GM19328 (cell line): ENCODE data around the gene PHAF1.

Experiments
- ATAC-seq: cut with Tn5 transposase; IDR thresholded peaks from one replicate; pipeline ENCODE4 v1.9.1; 2021; ENCODE audit warnings: mild to moderate bottlenecking, moderate library complexity; ENCODE audit not compliant: unreplicated experiment

PHAF1 gene

GRCh38 chr16:67177743-67178699 lies 68.3 kb downstream of the PHAF1 start:
- ATAC-seq = no peak

- no peak for ATAC-seq
Observed at GRCh38 chr16:67179421-67180080, 69.8 kb downstream of the PHAF1 start.

GRCh38 chr16:67180166-67180565 lies 70.4 kb downstream of the PHAF1 start:
- ATAC-seq = no peak

GRCh38 chr16:67181346-67181745 lies 71.6 kb downstream of the PHAF1 start:
- ATAC-seq = no peak

GRCh38 chr16:67182288-67182687 lies 72.5 kb downstream of the PHAF1 start:
- ATAC-seq = no peak

- no peak for ATAC-seq
Observed at GRCh38 chr16:67183284-67183626, 73.5 kb downstream of the PHAF1 start.

- ATAC-seq = peak; percentile 88
Observed at GRCh38 chr16:67183627-67184452, 74.1 kb downstream of the PHAF1 start, which contains the start of gene MATCAP1. Gene MATCAP1 (minus strand): TSS chr16:67183963. CDS start chr16:67180610, 3,353 bp downstream.

GRCh38 chr16:67184453-67184994 lies 74.8 kb downstream of the PHAF1 start:
- no peak for ATAC-seq

- no peak for ATAC-seq
Observed at GRCh38 chr16:67184995-67185650, 75.4 kb downstream of the PHAF1 start.

GRCh38 chr16:67185651-67186134 lies 76.0 kb downstream of the PHAF1 start:
- ATAC-seq = no peak

- no peak for ATAC-seq
Observed at GRCh38 chr16:67186550-67186950, 76.8 kb downstream of the PHAF1 start.

GRCh38 chr16:67187175-67187890 lies 77.6 kb downstream of the PHAF1 start:
- no peak for ATAC-seq

- no peak for ATAC-seq
Observed at GRCh38 chr16:67188323-67188722, 78.6 kb downstream of the PHAF1 start.

GRCh38 chr16:67188798-67189197 lies 79.1 kb downstream of the PHAF1 start:
- ATAC-seq = no peak

- no peak for ATAC-seq
Observed at GRCh38 chr16:67190041-67190440, 80.3 kb downstream of the PHAF1 start, which contains the start of gene EXOC3L1. Gene EXOC3L1 (minus strand): TSS chr16:67190136. CDS start chr16:67189676, 460 bp downstream.

GRCh38 chr16:67190448-67191399 lies 81.0 kb downstream of the PHAF1 start:
- ATAC-seq = no peak

- ATAC-seq = no peak
Observed at GRCh38 chr16:67191411-67191994, 81.8 kb downstream of the PHAF1 start.
